ENCODE measurements around the gene TGFB2. TPM values are rescaled to one million over a fixed set of nuclear protein-coding genes. Genes with fewer than 3 reads are reported as not detected.

TGFB2 gene
- total RNA-seq, 1 experiment from 2014 or later: 2.5 TPM

GRCh38 chr1:218364028-218364710 lies 19.0 kb downstream of the TGFB2 start:
- H3K36me3 Mint-ChIP-seq: no peaks in the 10 kb centered on the region
- H3K9me3 Mint-ChIP-seq: no peaks in the 10 kb centered on the region
- CTCF ChIA-PET: interaction anchor here (0.5 to 1.4 kb wide), 2 partner anchors 16 to 104 kb away, joined by 3 to 4 read pairs; no protein-coding TSS in a partner anchor
- H3K27me3 Mint-ChIP-seq (ENCODE audit: low read depth): no peaks in the 10 kb centered on the region
- no peak for TF ChIP-seq CBFB (CRISPR knock-in tag; IDR thresholded peaks at IDR 0.05; ENCODE audit: low read depth)
- TF ChIP-seq NR1H2 (CRISPR knock-in tag; IDR thresholded peaks at IDR 0.05): no peak
- no peak for TF ChIP-seq KAT7 (CRISPR knock-in tag; IDR thresholded peaks at IDR 0.05; ENCODE audit: borderline replicate concordance)
- TF ChIP-seq ZNF671 (CRISPR knock-in tag; IDR thresholded peaks at IDR 0.05): no peak
- POLR2A ChIA-PET: no interaction called here
- peaks cover 25% of the 10 kb centered on the region for H3K4me1 Mint-ChIP-seq
- H3K27ac Mint-ChIP-seq: no peak overlapping the region
- no peak overlapping the region for H3K4me3 Mint-ChIP-seq
- DNase-seq (ENCODE audit: low spot score): no peak
- ATAC-seq: no peak

GRCh38 chr1:218365226-218365999 lies 20.3 kb downstream of the TGFB2 start:
- ChIA-PET POLR2A (interaction anchor here (0.5 kb wide), 1 partner anchor 254 kb away, joined by 3 read pairs; no protein-coding TSS in a partner anchor), CTCF (interaction anchor here (0.9 to 1.4 kb wide), 2 partner anchors 105 to 1021 kb away, joined by 3 to 4 read pairs; no protein-coding TSS in a partner anchor)
- Mint-ChIP-seq H3K27me3 (ENCODE audit: low read depth) (no peaks in the 10 kb centered on the region), H3K27ac (no peak overlapping the region), H3K36me3 (no peaks in the 10 kb centered on the region), H3K9me3 (no peaks in the 10 kb centered on the region), H3K4me1 (peaks cover 21% of the 10 kb centered on the region), H3K4me3 (no peak overlapping the region)
- ATAC-seq (no peak), DNase-seq (ENCODE audit: low spot score) (no peak)
- TF ChIP-seq EMX1 (CRISPR knock-in tag; IDR thresholded peaks at IDR 0.05) (no peak), RORB (CRISPR knock-in tag; IDR thresholded peaks at IDR 0.05) (no peak), ZNF512 (CRISPR knock-in tag; IDR thresholded peaks at IDR 0.05; ENCODE audit: borderline replicate concordance) (no peak), ZNF425 (CRISPR knock-in tag; conservative IDR thresholded peaks at IDR 0.05) (no peak), GABPB1 (CRISPR knock-in tag; IDR thresholded peaks at IDR 0.05) (no peak), MAX (CRISPR knock-in tag; IDR thresholded peaks at IDR 0.05) (no peak), HMGXB4 (CRISPR knock-in tag; IDR thresholded peaks at IDR 0.05) (no peak), ZBTB43 (CRISPR knock-in tag; IDR thresholded peaks at IDR 0.05) (no peak), MYBL2 (CRISPR knock-in tag; IDR thresholded peaks at IDR 0.05) (no peak), PRRX2 (CRISPR knock-in tag; IDR thresholded peaks at IDR 0.05) (no peak), SOX15 (CRISPR knock-in tag; IDR thresholded peaks at IDR 0.05) (no peak), AFF4 (CRISPR knock-in tag; IDR thresholded peaks at IDR 0.05; ENCODE audit: borderline replicate concordance) (no peak), JUN (CRISPR knock-in tag; IDR thresholded peaks at IDR 0.05) (no peak), TEAD1 (CRISPR knock-in tag; IDR thresholded peaks at IDR 0.05) (no peak), NR2C2 (CRISPR knock-in tag; IDR thresholded peaks at IDR 0.05) (no peak), ZNF281 (CRISPR knock-in tag; IDR thresholded peaks at IDR 0.05) (no peak)

Measured in WTC11 (cell line).